ENCODE measurements around the gene VSIG8. TPM values are rescaled to one million over a fixed set of nuclear protein-coding genes. Genes with fewer than 3 reads are reported as not detected.

Gene VSIG8
- total RNA-seq, 1 donor = not detected

DNA sequence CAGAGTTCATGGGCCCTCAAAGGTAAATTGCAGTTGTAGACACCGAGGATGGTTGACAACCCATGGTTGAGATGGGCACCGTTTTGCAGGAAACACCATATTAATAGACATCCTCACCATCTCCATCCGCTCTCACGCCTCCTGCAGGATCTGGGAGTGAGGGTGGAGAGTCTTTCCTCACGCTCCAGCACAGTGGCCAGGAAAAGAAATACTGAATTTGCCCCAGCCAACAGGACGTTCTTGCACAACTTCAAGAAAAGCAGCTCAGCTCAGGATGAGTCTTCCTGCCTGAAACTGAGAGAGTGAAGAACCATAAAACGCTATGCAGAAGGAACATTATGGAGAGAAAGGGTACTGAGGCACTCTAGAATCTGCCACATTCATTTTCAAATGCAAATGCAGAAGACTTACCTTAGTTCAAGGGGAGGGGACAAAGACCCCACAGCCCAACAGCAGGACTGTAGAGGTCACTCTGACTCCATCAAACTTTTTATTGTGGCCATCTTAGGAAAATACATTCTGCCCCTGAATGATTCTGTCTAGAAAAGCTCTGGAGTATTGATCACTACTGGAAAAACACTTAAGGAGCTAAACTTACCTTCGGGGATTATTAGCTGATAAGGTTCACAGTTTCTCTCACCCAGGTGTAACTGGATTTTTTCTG, 26.5 kb downstream of the VSIG8 start:
- H3K4me3 ChIP-seq (ENCODE audit: low read depth, low read length) = no peak overlapping the region
- DNase-seq (ENCODE audit: low read depth) = peak; percentile 46
- TF ChIP-seq, protein P1, sequence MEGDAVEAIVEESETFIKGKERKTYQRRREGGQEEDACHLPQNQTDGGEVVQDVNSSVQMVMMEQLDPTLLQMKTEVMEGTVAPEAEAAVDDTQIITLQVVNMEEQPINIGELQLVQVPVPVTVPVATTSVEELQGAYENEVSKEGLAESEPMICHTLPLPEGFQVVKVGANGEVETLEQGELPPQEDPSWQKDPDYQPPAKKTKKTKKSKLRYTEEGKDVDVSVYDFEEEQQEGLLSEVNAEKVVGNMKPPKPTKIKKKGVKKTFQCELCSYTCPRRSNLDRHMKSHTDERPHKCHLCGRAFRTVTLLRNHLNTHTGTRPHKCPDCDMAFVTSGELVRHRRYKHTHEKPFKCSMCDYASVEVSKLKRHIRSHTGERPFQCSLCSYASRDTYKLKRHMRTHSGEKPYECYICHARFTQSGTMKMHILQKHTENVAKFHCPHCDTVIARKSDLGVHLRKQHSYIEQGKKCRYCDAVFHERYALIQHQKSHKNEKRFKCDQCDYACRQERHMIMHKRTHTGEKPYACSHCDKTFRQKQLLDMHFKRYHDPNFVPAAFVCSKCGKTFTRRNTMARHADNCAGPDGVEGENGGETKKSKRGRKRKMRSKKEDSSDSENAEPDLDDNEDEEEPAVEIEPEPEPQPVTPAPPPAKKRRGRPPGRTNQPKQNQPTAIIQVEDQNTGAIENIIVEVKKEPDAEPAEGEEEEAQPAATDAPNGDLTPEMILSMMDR (IDR thresholded peaks at IDR 0.05; ENCODE audit: insufficient read depth, low read length) = peak; percentile 20

DNA sequence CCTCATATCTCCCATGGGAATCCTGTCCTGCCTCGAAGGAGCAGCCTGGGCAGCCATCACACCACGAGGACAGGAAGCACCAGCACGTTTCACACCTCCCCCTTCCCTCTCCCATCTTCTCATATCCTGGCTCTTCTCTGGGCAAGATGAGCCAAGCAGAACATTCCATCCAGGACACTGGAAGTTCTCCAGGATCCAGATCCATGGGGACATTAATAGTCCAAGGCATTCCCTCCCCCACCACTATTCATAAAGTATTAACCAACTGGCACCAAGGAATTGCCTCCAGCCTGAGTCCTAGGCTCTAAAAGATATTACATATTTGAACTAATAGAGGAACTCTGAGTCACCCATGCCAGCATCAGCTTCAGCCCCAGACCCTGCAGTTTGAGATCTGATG, 27.1 kb downstream of the VSIG8 start:
- H3K4me3 ChIP-seq (ENCODE audit: low read depth, low read length) = no peak overlapping the region
- TF ChIP-seq, protein P1 (IDR thresholded peaks at IDR 0.05; ENCODE audit: insufficient read depth, low read length) = no peak
- no peak for DNase-seq (ENCODE audit: low read depth)

DNA sequence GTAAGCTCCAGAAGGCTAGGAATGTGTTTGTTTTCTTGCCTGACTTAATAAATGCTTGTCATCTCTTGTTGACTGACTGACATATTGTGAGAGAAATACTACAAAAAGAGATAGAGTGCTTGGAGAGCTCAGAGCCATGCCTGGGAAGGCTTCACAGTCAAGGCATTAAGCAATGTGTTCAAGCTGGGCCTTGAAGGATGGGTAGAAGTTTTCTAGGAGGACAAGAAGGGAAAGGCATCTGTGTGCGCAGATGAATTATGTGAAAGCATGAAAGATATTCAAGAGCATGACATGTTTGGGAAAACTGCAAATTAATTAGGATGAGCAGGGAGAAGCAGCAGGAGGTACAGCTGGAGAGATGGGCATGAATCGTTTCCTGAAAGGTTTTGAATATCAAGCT, 30.1 kb downstream of the VSIG8 start:
- H3K4me3 ChIP-seq (ENCODE audit: low read depth, low read length) = no peak overlapping the region
- DNase-seq (ENCODE audit: low read depth) = no peak
- TF ChIP-seq, protein P1 (IDR thresholded peaks at IDR 0.05; ENCODE audit: insufficient read depth, low read length) = no peak

DNA sequence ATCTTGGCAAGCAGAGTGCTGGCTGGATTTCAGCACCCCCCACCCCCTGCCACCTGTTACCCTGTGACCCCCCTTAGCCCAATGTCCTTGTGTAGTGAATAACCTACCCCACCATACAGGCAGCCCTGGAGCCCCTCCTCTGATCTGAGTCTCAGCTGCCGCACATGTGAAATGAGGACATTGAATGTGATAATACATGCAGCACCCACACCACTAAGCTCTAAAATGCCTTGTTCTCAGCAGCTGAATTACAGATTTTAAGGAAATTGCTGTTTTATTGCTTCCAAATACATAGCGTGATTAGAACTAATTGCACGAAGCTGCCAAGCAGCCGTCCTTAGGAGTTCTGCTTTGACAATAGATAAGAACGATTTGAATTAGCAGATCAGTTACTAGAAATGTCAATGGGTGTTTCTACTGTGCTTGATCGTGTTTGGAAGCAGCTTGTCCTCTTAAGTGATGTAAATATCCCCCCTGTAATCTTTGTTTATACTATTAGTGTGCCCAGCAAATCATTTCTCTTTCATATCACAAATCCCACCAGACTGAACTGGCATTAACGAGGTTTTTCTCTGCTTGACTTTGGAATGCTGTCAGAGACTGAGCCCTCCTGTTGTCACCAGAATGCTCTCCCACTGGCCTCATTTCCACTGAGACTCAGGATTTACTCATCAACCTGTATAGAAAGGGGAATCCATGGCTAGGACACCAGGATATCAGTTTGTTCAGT, 30.9 kb downstream of the VSIG8 start:
- H3K4me3 ChIP-seq (ENCODE audit: low read depth, low read length) = no peak overlapping the region
- DNase-seq (ENCODE audit: low read depth) = no peak
- TF ChIP-seq, protein P1 (IDR thresholded peaks at IDR 0.05; ENCODE audit: insufficient read depth, low read length) = no peak

DNA sequence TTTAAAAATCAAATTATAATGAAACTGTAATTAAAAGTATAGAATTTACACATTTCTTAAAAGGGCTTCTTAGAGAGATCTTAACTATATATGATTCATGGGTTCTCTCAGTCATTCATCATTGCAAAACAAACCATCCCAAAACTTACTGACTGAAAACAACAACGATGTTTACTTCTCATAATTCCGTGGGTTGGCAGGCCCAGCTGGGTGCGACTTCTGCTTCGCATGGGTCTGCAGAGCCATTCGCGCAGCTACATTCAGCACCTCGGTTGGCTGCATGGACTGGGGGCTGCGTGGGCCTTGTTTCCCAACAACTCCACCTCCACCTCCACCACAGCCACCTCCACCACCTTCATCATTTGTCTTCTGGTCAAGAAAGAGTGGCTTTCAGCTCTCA, 31.7 kb downstream of the VSIG8 start:
- TF ChIP-seq, protein P1 (IDR thresholded peaks at IDR 0.05; ENCODE audit: insufficient read depth, low read length) = no peak

DNA sequence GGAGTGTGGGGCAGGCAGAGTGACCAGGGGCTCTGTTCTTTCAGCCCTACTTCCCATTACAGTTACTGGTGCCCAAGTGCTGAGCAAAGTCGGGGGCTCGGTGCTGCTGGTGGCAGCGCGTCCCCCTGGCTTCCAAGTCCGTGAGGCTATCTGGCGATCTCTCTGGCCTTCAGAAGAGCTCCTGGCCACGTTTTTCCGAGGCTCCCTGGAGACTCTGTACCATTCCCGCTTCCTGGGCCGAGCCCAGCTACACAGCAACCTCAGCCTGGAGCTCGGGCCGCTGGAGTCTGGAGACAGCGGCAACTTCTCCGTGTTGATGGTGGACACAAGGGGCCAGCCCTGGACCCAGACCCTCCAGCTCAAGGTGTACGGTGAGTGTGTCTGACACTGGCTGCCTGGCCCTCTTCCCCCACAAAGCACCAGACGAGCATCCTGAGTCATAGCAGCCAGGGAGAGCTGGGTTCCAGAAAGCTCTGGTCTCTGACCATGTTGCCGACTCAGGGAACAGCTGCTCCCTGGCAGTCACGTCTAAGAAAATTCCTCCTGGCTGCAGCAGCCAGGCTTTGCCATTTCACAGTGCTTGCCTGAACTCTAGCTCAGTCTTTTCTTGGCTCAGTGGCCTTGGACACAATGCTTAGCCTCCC, 32.5 kb downstream of the VSIG8 start:
- TF ChIP-seq, protein P1 (IDR thresholded peaks at IDR 0.05; ENCODE audit: insufficient read depth, low read length) = peak; percentile 12
- DNase-seq (ENCODE audit: low read depth) = peak; percentile 87
- no peak overlapping the region for H3K4me3 ChIP-seq (ENCODE audit: low read depth, low read length)

More for the DNA sequence above, 31.7 kb downstream of the VSIG8 start:
- no peak for DNase-seq (ENCODE audit: low read depth)
- no peak overlapping the region for H3K4me3 ChIP-seq (ENCODE audit: low read depth, low read length)
